Fibroblast of mammary gland (primary cell): ENCODE results near the gene C20orf204.

Experiments
- DNase-seq: peaks from one replicate; pipeline ENCODE4 v3.0.0-alpha.2; 2010; ENCODE audit warnings: low read depth
- H3K4me3 ChIP-seq: 2 replicates; pipeline ENCODE4 v1.5.1; 2011; ENCODE audit warnings: low read depth, mild to moderate bottlenecking, low read length, moderate library complexity; ENCODE audit not compliant: control insufficient read depth
- TF ChIP-seq, protein P1 (sequence below): conservative IDR thresholded peaks from 2 replicates; pipeline ENCODE4 v1.5.1; 2011; ENCODE audit warnings: low read depth, low read length, inconsistent platforms; ENCODE audit not compliant: control insufficient read depth, insufficient read depth

The C20orf204 gene

DNA sequence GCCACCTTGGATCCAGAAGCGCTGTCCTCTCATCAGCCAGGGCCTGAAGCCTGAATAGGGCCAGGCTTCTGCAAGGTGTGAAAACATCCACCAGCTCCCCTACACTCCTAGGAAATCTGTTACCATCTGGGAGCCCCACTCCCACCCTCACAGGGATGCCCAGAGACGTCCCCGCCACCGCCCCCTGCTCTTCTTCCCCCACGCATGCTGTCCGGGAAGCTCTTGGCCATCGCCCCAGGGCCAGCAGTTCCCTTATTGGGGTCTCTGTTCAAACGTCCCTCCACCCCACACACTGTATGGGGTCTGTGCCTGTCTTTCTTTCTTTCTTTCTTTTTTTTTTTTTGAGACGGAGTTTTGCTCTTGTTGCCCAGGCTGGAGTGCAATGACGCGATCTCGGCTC lies 39.6 kb downstream of the C20orf204 start:
- no peak for DNase-seq
- no peak overlapping the region for H3K4me3 ChIP-seq
- TF ChIP-seq, protein P1, sequence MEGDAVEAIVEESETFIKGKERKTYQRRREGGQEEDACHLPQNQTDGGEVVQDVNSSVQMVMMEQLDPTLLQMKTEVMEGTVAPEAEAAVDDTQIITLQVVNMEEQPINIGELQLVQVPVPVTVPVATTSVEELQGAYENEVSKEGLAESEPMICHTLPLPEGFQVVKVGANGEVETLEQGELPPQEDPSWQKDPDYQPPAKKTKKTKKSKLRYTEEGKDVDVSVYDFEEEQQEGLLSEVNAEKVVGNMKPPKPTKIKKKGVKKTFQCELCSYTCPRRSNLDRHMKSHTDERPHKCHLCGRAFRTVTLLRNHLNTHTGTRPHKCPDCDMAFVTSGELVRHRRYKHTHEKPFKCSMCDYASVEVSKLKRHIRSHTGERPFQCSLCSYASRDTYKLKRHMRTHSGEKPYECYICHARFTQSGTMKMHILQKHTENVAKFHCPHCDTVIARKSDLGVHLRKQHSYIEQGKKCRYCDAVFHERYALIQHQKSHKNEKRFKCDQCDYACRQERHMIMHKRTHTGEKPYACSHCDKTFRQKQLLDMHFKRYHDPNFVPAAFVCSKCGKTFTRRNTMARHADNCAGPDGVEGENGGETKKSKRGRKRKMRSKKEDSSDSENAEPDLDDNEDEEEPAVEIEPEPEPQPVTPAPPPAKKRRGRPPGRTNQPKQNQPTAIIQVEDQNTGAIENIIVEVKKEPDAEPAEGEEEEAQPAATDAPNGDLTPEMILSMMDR, result no peak

DNA sequence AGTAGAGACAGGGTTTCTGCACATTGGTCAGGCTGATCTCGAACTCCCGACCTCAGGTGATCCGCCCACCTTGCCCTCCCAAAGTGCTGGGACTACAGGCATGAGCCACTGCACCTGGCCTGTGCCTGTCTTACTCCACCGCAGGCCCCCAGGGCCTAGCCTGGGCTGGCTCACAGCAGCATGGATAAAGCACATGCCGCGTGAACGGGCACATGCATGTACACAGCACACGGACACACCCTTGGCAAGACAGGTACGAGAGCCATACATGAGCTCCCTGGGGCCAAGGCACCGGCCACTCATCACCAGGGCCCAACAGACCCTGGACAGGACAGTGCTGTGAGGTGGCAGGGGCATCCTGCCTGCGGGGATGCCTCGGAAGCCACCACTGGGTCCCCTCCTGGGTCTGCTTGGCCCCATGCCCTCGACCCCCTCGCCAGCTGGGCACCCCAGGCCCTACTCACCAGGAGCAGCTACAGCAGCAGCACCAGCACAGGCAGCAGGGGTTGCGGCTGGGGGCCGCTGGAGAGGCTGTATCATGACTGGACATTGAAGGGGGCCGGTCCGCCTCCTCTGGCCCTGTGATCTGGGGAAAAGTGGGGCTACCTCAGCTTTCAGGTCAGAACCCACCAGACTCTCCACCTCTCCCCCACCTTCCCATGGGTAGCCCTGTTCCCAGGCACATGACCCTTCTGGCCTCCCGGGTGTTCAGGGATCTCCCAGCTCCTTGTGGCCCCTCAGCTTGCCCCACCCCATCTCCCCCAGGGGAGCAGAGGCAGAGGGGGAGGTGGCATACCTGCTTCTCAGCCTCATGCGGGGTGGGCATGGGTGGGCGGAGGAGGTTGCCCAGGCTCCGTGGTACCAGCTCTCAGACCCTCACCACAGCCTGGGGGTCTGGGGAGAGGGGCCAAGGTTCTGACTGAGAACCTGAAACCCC lies 40.3 kb downstream of the C20orf204 start:
- no peak for DNase-seq
- TF ChIP-seq, protein P1, result no peak
- H3K4me3 ChIP-seq, result no peak overlapping the region

DNA sequence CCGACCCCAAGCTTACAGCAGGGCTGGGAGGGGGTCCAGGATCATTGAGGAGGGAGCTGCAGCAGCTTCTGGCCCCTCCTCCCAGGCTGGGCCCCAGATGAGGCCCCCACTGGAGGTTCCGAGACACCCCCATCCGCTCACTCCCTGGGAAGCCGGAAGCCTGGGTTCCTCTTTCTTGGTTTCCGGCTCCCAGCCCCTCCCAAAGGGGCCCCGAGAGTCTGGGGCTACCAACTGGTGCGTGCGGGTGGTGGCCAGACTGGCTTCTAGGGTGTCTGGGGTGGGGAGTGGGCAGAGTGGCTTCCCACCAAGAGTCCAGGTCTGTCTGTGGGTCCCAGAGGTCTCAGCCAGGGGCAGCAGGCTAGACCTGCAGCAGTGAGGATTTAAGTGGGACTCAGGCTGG lies 41.1 kb downstream of the C20orf204 start:
- no peak for DNase-seq
- H3K4me3 ChIP-seq, result no peak overlapping the region

DNA sequence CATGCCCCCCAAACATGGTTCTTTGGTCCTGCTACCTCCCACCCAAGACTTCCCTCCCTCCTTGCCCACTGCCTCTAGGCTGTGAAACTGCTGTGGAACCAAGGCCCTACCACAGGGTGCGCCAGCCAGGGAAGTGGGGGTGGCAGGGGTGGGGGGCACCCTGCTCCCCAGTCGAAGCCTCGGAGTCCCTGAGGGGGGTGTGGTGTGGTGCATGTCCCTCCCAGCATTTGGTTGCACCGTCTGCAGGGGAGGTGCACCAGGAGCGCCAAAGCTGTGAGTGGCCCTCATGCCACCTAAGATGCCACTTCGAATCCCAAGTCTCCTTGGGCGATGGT lies 41.5 kb downstream of the C20orf204 start:
- no peak for DNase-seq
- TF ChIP-seq, protein P1, result no peak
- H3K4me3 ChIP-seq, result no peak overlapping the region

More for the DNA sequence above, 41.1 kb downstream of the C20orf204 start:
- TF ChIP-seq, protein P1, result no peak

DNA sequence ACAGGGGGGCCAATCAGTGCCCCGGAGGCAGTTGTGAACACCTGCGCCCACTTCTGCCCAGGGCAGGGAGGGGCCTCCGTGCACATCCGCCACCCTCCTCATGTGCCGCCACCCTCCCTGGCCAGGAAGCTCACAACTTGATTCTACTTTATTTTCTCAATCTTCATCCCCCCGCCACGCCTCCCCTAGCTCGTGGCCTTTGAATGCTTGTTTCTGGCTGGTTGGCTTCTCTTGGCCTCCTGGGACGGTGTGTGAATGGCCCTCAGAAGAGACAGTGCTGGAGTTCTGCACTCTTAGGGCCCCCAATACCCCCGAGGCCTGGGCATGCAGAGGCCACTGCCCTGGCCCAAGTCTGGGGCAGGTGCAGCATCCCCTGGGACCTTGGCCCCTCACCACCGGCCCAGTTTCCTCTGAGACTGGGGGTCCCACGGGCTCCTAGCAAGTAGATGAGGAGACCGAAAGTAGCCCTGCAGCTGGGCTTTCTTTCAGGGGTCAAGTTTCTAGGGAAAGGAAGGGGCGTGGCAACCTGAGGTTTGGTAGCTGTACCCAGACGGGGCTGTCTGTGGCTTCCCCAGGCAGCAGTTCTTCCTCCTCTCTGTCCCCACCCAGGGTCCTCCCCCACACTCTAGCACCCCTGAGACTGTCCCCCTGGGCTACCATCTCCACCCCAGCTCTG lies 42.0 kb downstream of the C20orf204 start:
- TF ChIP-seq, protein P1, result no peak
- H3K4me3 ChIP-seq, result no peak overlapping the region
- no peak for DNase-seq

DNA sequence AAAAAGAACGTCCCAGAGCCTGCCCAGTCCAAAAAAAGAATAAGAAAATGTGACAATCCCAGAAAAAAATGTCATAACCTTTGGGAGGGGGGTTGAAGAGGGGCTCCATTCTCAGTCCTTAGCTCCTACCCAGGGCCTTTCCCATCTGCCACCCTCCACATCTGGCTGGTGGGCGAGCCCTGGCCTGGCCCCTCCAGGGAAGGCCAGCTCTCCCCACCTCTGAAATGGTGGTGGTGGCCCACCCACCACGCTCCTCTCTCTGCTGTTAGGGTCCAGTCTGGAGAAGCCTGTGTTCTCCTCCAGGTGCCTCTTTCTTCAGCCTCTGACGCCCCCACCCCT lies 42.9 kb downstream of the C20orf204 start:
- peak overlapping the region; percentile 61 for H3K4me3 ChIP-seq
- no peak for DNase-seq
- TF ChIP-seq, protein P1, result no peak
